Activated gamma-delta T cell treated with anti-CD3 and anti-CD28 coated beads, Interleukin-2, amount 50 U/mL, for 16 hours (primary cell): Measurements from ENCODE around the gene MYNN.

ENCODE experiments used
- DNase-seq: peaks from one replicate; pipeline ENCODE4 v3.0.0-alpha.2; 2020; ENCODE audit warnings: low read depth

Gene MYNN

GRCh38 chr3:169835533-169835932, 62.3 kb downstream of the MYNN start:
- no peak for DNase-seq

GRCh38 chr3:169836078-169836941, 63.1 kb downstream of the MYNN start:
- DNase-seq = no peak

- no peak for DNase-seq
Measured at GRCh38 chr3:169836942-169837275, 63.7 kb downstream of the MYNN start.

GRCh38 chr3:169838511-169839030, 65.4 kb downstream of the MYNN start:
- DNase-seq = no peak
